ENCODE measurements around the gene C13orf46. TPM values are rescaled to one million over a fixed set of nuclear protein-coding genes. Genes with fewer than 3 reads are reported as not detected.

Gene C13orf46
- total RNA-seq, 1 donor from 2014 or later = not detected

DNA sequence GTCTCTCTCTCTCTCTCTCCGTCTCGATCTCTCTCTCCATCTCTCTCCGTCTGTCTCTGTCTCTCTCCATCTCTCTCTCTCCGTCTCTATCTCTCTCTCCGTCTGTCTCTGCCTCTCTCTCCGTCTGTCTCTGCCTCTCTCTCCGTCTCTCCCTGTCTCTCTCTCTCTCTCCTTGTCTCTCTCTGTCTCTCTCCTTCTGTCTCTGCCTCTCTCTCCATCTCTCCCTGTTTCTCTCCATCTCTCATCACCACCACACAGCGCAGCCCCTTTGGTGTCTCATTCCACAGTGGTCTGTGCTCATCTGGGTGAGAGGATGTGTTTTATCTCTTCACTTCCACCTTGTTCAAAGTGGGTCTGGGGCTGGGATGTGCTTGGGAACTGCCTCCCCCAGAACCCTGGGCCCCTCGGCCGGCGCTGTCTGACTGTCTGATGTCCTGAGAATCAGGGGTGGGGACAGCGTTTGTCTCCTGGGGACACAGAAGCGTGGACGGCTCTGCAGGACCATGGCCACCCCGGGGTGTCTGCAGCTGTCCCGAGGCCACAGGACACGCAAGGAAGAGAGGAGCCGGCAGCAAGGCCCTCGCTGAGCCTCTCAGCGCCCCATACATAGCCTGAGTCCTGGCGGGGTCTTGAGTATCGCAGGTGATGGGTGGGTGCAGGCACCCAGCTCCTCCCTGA lies 40.2 kb upstream of the C13orf46 start:
- no peaks in the 10 kb centered on the region for H3K27me3 ChIP-seq
- H3K27ac ChIP-seq = no peak overlapping the region
- H3K4me1 ChIP-seq = no peaks in the 10 kb centered on the region
- no peaks in the 10 kb centered on the region for H3K36me3 ChIP-seq
- no peak for DNase-seq (ENCODE audit: low spot score)
- Mint-ChIP-seq H3K27ac (no peak overlapping the region), H3K36me3 (peaks cover 15% of the 10 kb centered on the region), H3K4me3 (no peak overlapping the region), H3K4me1 (peaks cover 7% of the 10 kb centered on the region), H3K27me3 (ENCODE audit: insufficient read depth, low read depth) (peaks cover 7% of the 10 kb centered on the region), H3K9me3 (no peaks in the 10 kb centered on the region)
- H3K4me3 ChIP-seq = no peak overlapping the region
- H3K79me2 ChIP-seq (ENCODE audit: low read depth) = no peaks in the 10 kb centered on the region
- no peak for TF ChIP-seq EZH2 (IDR thresholded peaks at IDR 0.05)
- H3K9ac ChIP-seq = no peak overlapping the region
- H2AFZ ChIP-seq (replicated peaks) = no peak overlapping the region
- no peaks in the 10 kb centered on the region for H3F3A ChIP-seq (ENCODE audit: low read depth)
- no peaks in the 10 kb centered on the region for H3K9me3 ChIP-seq (ENCODE audit: low read depth)
- H4K20me1 ChIP-seq (ENCODE audit: low read depth) = no peaks in the 10 kb centered on the region
- H3K4me2 ChIP-seq = no peak overlapping the region

DNA sequence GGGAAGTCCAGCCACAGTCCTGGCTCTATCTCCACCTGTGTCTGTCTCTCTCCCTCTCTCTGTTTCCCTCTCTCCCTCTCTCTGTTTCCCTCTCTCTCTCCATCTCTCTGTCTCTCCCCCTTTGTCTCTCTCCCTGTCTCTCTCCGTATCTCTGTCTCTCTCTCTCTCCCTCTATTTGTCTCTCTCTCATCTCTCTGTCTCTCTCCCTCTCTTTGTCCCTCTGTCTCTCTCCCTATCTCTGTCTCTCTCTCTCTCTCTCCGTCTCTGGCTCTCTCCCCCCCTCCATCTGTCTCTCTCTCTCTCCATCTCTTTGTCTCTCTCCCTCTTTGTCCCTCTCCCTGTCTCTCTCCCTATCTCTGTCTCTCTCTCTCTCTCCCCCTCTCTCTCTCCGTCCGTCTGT lies 39.5 kb upstream of the C13orf46 start:
- Histone ChIP-seq H3K9ac (no peak overlapping the region), H3K4me2 (no peak overlapping the region), H3F3A (ENCODE audit: low read depth) (no peaks in the 10 kb centered on the region), H3K79me2 (ENCODE audit: low read depth) (no peaks in the 10 kb centered on the region), H3K4me1 (no peaks in the 10 kb centered on the region), H3K9me3 (ENCODE audit: low read depth) (no peaks in the 10 kb centered on the region), H4K20me1 (ENCODE audit: low read depth) (no peaks in the 10 kb centered on the region), H3K27ac (no peak overlapping the region), H3K27me3 (no peaks in the 10 kb centered on the region), H3K4me3 (no peak overlapping the region), H2AFZ (replicated peaks) (no peak overlapping the region), H3K36me3 (no peaks in the 10 kb centered on the region)
- peaks cover 17% of the 10 kb centered on the region for H3K36me3 Mint-ChIP-seq
- no peak overlapping the region for H3K4me3 Mint-ChIP-seq
- H3K27ac Mint-ChIP-seq = no peak overlapping the region
- no peaks in the 10 kb centered on the region for H3K9me3 Mint-ChIP-seq
- H3K4me1 Mint-ChIP-seq = peaks cover 7% of the 10 kb centered on the region
- no peak for DNase-seq (ENCODE audit: low spot score)
- no peak for TF ChIP-seq EZH2 (IDR thresholded peaks at IDR 0.05)
- TF ChIP-seq, protein P1, sequence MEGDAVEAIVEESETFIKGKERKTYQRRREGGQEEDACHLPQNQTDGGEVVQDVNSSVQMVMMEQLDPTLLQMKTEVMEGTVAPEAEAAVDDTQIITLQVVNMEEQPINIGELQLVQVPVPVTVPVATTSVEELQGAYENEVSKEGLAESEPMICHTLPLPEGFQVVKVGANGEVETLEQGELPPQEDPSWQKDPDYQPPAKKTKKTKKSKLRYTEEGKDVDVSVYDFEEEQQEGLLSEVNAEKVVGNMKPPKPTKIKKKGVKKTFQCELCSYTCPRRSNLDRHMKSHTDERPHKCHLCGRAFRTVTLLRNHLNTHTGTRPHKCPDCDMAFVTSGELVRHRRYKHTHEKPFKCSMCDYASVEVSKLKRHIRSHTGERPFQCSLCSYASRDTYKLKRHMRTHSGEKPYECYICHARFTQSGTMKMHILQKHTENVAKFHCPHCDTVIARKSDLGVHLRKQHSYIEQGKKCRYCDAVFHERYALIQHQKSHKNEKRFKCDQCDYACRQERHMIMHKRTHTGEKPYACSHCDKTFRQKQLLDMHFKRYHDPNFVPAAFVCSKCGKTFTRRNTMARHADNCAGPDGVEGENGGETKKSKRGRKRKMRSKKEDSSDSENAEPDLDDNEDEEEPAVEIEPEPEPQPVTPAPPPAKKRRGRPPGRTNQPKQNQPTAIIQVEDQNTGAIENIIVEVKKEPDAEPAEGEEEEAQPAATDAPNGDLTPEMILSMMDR (IDR thresholded peaks at IDR 0.05) = no peak
- TF ChIP-seq EZH2phosphoT487 (IDR thresholded peaks at IDR 0.05) = no peak
- peaks cover 7% of the 10 kb centered on the region for H3K27me3 Mint-ChIP-seq (ENCODE audit: insufficient read depth, low read depth)

DNA sequence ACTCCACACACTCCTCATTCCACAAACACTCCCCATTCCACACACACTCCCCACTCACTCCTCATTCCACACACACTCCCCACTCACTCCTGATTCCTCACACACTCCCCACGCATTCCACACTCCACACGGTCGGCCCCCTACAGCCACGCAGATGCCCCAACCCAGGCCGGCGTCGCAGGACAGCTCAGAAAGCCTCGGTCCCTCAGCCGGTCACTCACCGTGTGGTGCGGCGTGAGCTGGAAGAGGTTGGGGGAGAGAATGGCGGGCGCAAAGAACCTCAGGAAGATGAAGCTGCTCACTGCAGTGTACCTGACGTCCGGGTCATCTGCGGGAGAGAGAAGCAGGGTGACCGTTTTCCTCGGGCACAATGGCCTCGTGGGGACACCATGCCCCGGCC lies 39.0 kb upstream of the C13orf46 start:
- no peak overlapping the region for H2AFZ ChIP-seq (replicated peaks)
- TF ChIP-seq EZH2phosphoT487 (IDR thresholded peaks at IDR 0.05) (no peak), EZH2 (IDR thresholded peaks at IDR 0.05) (no peak)
- TF ChIP-seq, protein P1 (IDR thresholded peaks at IDR 0.05) = no peak
- peaks cover 7% of the 10 kb centered on the region for H3K4me1 Mint-ChIP-seq

DNA sequence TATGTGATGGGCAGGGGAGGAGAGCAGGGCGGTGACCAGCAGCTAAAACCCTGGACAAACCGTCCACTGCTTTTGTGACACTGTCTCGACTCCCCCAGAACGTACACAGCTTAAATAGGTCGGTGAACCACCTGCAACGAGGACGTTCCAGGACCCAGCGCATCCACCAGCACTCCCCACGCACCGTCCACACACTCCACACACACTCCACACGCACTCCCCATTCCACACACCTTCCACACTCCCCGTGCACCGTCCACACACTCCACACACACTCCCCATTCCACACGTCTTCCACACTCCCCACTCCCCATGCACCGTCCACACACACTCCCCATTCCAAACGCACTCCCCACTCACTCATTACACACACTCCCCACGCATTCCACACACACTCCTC lies 38.3 kb upstream of the C13orf46 start:
- no peaks in the 10 kb centered on the region for H4K20me1 ChIP-seq (ENCODE audit: low read depth)
- H3K9me3 Mint-ChIP-seq = no peaks in the 10 kb centered on the region
- H3F3A ChIP-seq (ENCODE audit: low read depth) = no peaks in the 10 kb centered on the region
- H3K79me2 ChIP-seq (ENCODE audit: low read depth) = no peaks in the 10 kb centered on the region
- no peak overlapping the region for H2AFZ ChIP-seq (replicated peaks)
- TF ChIP-seq, protein P1 (IDR thresholded peaks at IDR 0.05) = no peak
- TF ChIP-seq EZH2phosphoT487 (IDR thresholded peaks at IDR 0.05) = no peak
- TF ChIP-seq EZH2 (IDR thresholded peaks at IDR 0.05) = no peak
- no peak overlapping the region for H3K4me3 Mint-ChIP-seq
- H3K27ac ChIP-seq = no peak overlapping the region
- no peak overlapping the region for H3K4me3 ChIP-seq
- H3K27me3 ChIP-seq = no peaks in the 10 kb centered on the region
- DNase-seq (ENCODE audit: low spot score) = no peak
- H3K27me3 Mint-ChIP-seq (ENCODE audit: insufficient read depth, low read depth) = peaks cover 4% of the 10 kb centered on the region
- no peak overlapping the region for H3K27ac Mint-ChIP-seq
- H3K4me1 Mint-ChIP-seq = peaks cover 7% of the 10 kb centered on the region
- H3K9me3 ChIP-seq (ENCODE audit: low read depth) = no peaks in the 10 kb centered on the region
- H3K36me3 Mint-ChIP-seq = peaks cover 17% of the 10 kb centered on the region
- no peak overlapping the region for H3K4me2 ChIP-seq
- H3K36me3 ChIP-seq = no peaks in the 10 kb centered on the region
- no peaks in the 10 kb centered on the region for H3K4me1 ChIP-seq
- no peak overlapping the region for H3K9ac ChIP-seq

More for the DNA sequence above, 39.0 kb upstream of the C13orf46 start:
- H4K20me1 ChIP-seq (ENCODE audit: low read depth) = no peaks in the 10 kb centered on the region
- Mint-ChIP-seq H3K4me3 (no peak overlapping the region), H3K9me3 (no peaks in the 10 kb centered on the region), H3K27ac (no peak overlapping the region), H3K27me3 (ENCODE audit: insufficient read depth, low read depth) (peaks cover 7% of the 10 kb centered on the region), H3K36me3 (peaks cover 17% of the 10 kb centered on the region)
- H3F3A ChIP-seq (ENCODE audit: low read depth) = no peaks in the 10 kb centered on the region
- no peaks in the 10 kb centered on the region for H3K27me3 ChIP-seq
- H3K4me2 ChIP-seq = no peak overlapping the region
- no peaks in the 10 kb centered on the region for H3K36me3 ChIP-seq
- no peak overlapping the region for H3K9ac ChIP-seq
- no peak for DNase-seq (ENCODE audit: low spot score)
- H3K4me1 ChIP-seq = no peaks in the 10 kb centered on the region
- no peaks in the 10 kb centered on the region for H3K79me2 ChIP-seq (ENCODE audit: low read depth)
- H3K27ac ChIP-seq = no peak overlapping the region
- H3K4me3 ChIP-seq = no peak overlapping the region
- H3K9me3 ChIP-seq (ENCODE audit: low read depth) = no peaks in the 10 kb centered on the region
